Sciatic nerve (tissue), 2 donors: ENCODE results near the gene ARID4B. TPM values are rescaled to one million over a fixed set of nuclear protein-coding genes. Genes with fewer than 3 reads are reported as not detected.
"Not testable (repeated sequence)": the region's sequence is repeated elsewhere in the genome, so short reads cannot be mapped to it uniquely, and the experiment has no call there.

ENCODE experiments used
- ATAC-seq: fragments of 200-7000 bp; cut with Tn5 transposase; one replicate; pipeline ENCODE4 v1.9.1; 2020; ENCODE audit warnings: mild to moderate bottlenecking, moderate library complexity
- DNase-seq: peaks from one replicate; pipeline ENCODE4 v3.0.0-alpha.2; 2020; ENCODE audit warnings: low spot score
- intact Hi-C: fragments of 100-400 bp; cut with DNase I; formaldehyde crosslinking; loops from one replicate; pipeline ENCODE4 v1.14.2; 2022
- total RNA-seq: library from RNA; stranded (reverse); fragmentation: NEBNext Ultra II Directional; extraction: Animal tissue kit (Norgen Biotek cat#: 25700); gene quantifications from one replicate; pipeline ENCODE4 v1.2.1, GENCODE V29; 2021
- donor health status: DM: no; HTN: no; CAD: no.
- donor health status: DM: no; HTN: no; CAD: no.

The ARID4B gene
- total RNA-seq, 1 donor from 2014 or later: 61.3 TPM

- ATAC-seq, intact Hi-C loops, DNase-seq: not testable (repeated sequence)
These were observed 44.3 kb downstream of the ARID4B start for GRCh38 chr1:235283636-235284035.

GRCh38 chr1:235280467-235280866 lies 47.5 kb downstream of the ARID4B start:
- ATAC-seq (no peak), DNase-seq (no peak)
- intact Hi-C loops: no loop called here

- DNase-seq (no peak), ATAC-seq (no peak)
- intact Hi-C loops: no loop called here
These were observed 48.3 kb downstream of the ARID4B start for GRCh38 chr1:235279694-235280093.

GRCh38 chr1:235278915-235279292 lies 49.1 kb downstream of the ARID4B start:
- DNase-seq: no peak
- no peak for ATAC-seq
- intact Hi-C loops: no loop called here

- no peak for ATAC-seq
- intact Hi-C loops: no loop called here
- DNase-seq: no peak
These were observed 49.6 kb downstream of the ARID4B start for GRCh38 chr1:235278233-235278914.

GRCh38 chr1:235277709-235278108 lies 50.3 kb downstream of the ARID4B start:
- no peak for ATAC-seq
- no peak for DNase-seq
- intact Hi-C loops: no loop called here

GRCh38 chr1:235275836-235276235 lies 52.1 kb downstream of the ARID4B start:
- intact Hi-C loops: no loop called here
- no peak for DNase-seq
- ATAC-seq: no peak

GRCh38 chr1:235275223-235275622 lies 52.8 kb downstream of the ARID4B start:
- intact Hi-C loops: no loop called here
- no peak for DNase-seq
- peak; percentile 13 for ATAC-seq

- DNase-seq (no peak), ATAC-seq (no peak)
- intact Hi-C loops: no loop called here
These were observed 55.1 kb downstream of the ARID4B start for GRCh38 chr1:235272851-235273250.

- intact Hi-C loops: no loop called here
- peak; percentile 42 for ATAC-seq
These were observed 57.4 kb downstream of the ARID4B start for GRCh38 chr1:235270625-235271024.

GRCh38 chr1:235269990-235270389 lies 58.0 kb downstream of the ARID4B start:
- intact Hi-C loops, DNase-seq: not testable (repeated sequence)
- peak; percentile 56 for ATAC-seq

More at GRCh38 chr1:235270625-235271024, 57.4 kb downstream of the ARID4B start:
- no peak for DNase-seq

GRCh38 chr1:235268379-235269125 lies 59.4 kb downstream of the ARID4B start:
- ATAC-seq (no peak), DNase-seq (no peak)
- intact Hi-C loops: no loop called here

GRCh38 chr1:235266967-235267366 lies 61.0 kb downstream of the ARID4B start:
- DNase-seq (no peak), ATAC-seq (no peak)
- intact Hi-C loops: no loop called here

- DNase-seq (no peak), ATAC-seq (peak; percentile 23)
- intact Hi-C loops: no loop called here
These were observed 61.7 kb downstream of the ARID4B start for GRCh38 chr1:235266325-235266724.

- DNase-seq (no peak), ATAC-seq (no peak)
- intact Hi-C loops: no loop called here
These were observed 62.1 kb downstream of the ARID4B start for GRCh38 chr1:235265900-235266299.

- intact Hi-C loops: no loop called here
- ATAC-seq (no peak), DNase-seq (no peak)
These were observed 63.7 kb downstream of the ARID4B start for GRCh38 chr1:235264327-235264726.

- ATAC-seq: no peak
- no peak for DNase-seq
- intact Hi-C loops: no loop called here
These were observed 65.4 kb downstream of the ARID4B start for GRCh38 chr1:235262539-235262938.

GRCh38 chr1:235261243-235261642 lies 66.7 kb downstream of the ARID4B start:
- no peak for ATAC-seq
- intact Hi-C loops: no loop called here
- DNase-seq: no peak

- intact Hi-C loops: no loop called here
- ATAC-seq (no peak), DNase-seq (no peak)
These were observed 68.7 kb downstream of the ARID4B start for GRCh38 chr1:235259133-235259778.

GRCh38 chr1:235258068-235258467 lies 69.9 kb downstream of the ARID4B start:
- DNase-seq, intact Hi-C loops, ATAC-seq: not testable (repeated sequence)
